GM18873 (cell line): ENCODE measurements around the gene BRICD5.

Experiments used
- ATAC-seq: cut with Tn5 transposase; IDR thresholded peaks from one replicate; pipeline ENCODE4 v1.9.1; 2021; ENCODE audit warnings: mild to moderate bottlenecking, moderate library complexity, moderate number of reproducible peaks; ENCODE audit not compliant: unreplicated experiment, low FRiP score

Gene BRICD5

DNA sequence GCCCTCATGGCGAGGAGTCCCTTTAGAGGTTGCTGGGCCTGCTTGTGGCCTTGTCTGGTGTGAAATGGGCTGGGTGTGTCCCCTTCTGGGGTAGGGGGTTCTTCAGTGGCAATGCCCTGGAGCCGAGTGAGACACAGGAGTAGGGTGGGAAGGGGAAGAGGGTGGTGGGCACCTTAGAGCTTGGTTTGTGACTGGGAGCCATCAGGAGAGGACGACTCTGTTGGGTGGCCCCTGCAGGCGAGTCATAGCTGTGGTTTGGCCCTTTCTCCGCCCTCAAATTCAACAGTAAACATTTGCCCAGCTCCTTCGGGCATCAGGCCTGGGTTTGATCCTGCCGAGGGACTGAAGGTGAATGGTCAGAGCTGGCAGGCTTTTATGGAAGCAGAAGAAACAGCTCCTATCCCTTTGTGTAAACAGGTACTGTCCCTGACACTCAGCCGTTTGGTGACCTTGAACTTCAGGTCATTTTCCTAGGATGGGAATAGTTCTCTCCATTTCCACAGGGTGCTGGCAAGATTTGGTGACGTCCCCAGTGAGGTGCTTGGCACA is 15.7 kb upstream of the BRICD5 start:
- no peak for ATAC-seq

DNA sequence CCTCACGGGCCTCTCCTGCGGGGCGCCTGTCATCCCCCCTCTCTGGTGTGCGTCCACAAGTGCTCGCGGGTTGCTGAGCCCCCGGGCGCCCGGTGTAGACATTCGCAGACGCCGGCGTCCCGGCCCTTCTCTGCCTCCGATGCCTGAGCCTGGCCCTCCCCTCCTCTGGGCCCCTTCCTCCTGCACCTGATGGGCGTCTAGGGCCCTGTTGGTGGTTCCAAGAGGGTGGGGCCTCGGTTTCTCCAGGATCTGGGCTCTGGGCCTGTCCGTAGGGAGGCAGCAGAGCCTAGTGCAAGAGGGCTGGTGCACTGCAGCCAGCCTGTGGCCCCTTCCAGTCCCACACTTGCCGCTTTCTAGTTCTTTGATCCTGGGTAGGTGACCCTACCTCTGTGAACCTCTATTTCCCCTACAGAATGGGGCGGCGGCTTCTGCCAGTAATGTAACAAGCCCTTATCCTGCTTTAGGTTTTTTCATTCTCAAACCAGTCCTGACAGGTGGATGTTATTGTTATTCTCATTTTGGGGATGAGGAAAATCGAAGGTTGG is 13.4 kb upstream of the BRICD5 start:
- peak; percentile 13 for ATAC-seq

DNA sequence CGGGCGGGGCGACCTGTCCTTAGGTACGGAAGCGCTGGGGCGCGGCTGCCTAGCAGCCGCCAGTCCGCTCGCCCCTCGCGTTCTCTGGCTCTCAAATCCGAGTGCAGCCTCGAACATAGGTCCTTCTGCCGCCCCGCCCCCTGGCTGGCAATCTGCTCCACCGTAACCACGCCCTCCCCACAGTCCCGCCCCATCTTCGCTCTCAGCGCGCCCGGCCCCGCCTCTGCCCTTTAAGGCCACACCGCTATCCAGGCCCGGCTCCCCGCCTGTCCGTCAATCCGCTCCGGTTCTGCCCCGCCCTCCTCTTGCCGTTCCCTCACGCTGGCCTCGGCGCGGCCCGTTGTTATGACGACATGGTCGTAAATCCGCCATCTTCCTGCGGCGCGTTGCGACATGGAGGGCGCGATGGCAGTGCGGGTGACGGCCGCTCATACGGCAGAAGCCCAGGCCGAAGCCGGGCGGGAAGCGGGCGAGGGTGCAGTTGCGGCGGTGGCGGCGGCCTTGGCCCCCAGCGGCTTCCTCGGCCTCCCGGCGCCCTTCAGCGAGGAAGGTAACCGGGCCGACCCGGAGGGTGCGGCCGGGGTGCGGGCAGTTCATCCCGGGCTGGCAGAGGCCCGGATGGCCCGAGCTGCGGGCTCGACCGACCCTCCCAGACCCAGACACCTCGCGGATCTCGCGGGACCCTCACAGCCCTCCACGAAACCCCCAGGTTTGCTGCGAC is 12.7 kb upstream of the BRICD5 start, which contains the start of gene E4F1:
Gene E4F1 (plus strand): TSS at position 371 of the 721 bp plus-strand sequence. CDS start 23 bp downstream, at position 394.
- ATAC-seq, result peak; percentile 87

DNA sequence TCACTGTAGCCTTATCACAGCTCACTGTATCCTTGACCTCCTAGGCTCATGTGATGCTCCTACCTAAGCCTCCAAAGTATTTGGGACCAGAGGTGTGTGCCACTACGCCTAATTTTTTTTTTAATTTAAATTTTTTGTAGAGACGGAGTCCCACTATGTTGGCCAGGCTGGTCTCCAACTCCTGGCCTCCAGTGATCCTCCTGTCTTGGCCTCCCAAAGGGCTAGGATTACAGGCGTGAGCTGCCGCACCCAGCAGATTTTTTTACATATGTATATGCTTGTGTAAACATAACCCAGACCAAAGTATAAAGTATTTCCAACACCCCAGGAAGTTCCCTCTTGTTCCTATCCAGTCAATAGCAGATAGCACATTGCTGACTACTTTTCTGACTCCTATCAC is 5.7 kb upstream of the BRICD5 start:
- no peak for ATAC-seq

DNA sequence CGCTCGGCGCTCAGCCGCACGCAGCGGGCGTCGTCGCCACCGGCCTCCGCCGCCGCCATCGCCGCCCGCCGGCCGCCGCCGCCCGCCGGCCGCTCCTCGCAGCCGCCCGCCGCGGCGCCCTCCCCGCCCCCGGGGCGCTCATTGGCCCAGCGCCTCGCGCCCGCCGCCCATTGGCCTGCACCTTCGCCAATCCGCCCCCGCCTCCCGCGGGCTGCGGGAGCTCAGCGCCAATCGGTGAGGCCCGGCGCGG is 4.0 kb upstream of the BRICD5 start, which contains the start of gene PGP:
Gene PGP (minus strand): TSS at position 122 of the 250 bp plus-strand sequence. CDS start 63 bp downstream, at position 59.
- ATAC-seq, result no peak

DNA sequence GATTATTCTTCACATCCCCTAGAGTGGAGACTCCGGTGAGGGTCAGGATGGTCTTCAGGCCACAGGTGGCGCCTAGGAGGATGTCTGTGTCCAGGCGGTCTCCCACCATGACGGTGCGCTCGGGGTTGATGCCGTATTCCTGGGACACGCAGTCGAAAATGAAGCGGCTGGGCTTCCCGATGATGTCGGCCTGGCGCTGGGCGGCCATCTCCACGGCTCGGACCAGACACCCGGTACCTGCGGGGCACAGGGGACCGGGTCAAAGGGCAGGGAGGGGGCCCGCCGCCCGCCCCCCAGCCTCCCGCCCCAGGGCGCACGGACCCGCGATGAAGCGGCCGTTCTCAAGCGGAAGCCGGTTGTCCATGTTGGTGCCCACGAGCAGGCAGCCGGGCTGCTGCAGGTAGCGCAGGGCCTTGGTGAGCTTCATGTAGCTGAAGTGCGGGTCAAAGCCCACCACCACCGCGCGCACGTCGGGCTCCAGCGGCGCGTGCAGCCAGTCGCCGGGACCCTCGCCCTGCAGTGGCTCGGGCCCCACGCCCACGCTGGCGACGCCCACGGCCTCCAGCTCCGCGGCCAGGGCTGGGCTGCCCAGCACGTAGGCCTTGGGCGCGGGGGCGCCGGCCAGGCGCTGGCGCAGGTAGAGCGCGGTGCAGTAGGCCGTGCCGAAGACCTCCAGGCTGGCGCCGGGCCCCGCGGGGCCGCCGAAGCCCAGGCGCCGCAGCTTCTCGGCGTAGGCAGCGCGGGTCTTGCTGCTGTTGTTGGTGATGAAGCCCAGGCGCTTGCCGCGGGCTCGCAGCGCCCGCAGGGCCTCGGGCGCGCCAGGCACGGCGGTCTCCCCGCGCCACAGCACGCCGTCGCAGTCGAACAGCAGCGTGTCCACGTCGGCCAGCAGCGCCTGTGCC is 3.4 kb upstream of the BRICD5 start:
- peak; percentile 13 for ATAC-seq

DNA sequence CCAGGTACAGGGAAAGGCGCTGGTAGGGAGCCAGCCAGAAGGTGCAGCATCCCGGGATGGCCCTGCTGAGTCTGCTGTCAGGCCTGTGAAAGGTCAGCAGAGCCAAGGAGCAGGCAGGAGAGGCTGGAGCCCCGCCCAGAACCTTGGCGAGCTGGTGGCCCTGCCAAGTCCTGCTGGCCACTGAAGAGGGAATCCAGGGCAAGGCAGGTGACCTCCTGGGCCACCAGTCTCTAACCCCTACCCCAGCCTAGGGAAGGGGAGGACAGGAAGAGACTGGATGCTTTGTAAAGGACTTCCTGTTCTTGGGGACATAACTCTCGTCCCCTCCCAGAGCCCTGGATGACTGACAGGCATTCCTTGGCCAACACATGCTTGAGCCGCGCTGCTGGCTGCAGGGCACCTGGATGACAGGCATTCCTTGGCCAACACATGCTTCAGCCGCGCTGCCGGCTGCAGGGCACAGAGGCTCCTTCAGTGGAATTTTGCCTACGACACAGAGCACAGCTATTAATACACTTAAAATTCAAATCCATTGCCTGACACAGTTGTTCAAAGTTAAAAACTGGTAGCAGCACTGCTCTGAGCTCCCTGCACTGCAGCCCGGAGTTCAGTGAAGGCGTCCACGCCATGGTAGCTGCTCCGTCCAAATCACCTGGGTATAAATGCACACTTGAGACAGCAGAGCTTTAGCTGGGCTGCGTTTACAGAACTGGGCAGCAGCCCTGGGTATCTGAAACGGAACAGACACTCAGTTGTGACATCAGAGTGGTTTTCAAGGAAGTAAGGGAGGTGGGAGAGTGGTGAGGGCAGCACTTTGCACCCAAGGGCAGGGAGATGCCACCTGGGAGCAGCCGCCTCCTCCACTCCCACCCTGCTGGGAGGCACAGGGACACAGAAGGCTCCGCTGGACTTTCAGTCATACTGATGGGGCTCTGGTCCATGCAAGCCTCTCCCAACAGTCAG is 2.0 kb upstream of the BRICD5 start:
- no peak for ATAC-seq

DNA sequence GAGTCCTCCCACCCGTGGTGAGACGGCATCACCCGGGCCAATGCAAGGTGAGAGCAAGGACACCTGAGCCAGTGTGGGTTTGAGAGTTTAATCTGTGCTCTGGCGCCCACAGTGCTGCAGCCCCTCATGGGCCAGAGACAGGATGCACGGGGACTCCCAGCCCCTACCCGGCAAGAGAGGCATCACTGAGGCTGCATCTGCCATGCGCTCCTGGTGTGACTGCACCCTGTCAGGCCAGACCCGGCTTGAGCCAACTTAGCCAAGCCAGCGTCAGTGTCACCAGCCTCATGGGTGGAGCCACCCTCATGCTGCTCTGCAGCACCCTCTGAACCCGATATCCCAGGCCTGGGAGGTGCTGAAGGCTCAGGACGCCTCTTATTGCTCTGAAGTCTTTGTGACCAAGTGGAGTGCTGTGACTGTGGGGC is 1.3 kb upstream of the BRICD5 start:
- no peak for ATAC-seq

DNA sequence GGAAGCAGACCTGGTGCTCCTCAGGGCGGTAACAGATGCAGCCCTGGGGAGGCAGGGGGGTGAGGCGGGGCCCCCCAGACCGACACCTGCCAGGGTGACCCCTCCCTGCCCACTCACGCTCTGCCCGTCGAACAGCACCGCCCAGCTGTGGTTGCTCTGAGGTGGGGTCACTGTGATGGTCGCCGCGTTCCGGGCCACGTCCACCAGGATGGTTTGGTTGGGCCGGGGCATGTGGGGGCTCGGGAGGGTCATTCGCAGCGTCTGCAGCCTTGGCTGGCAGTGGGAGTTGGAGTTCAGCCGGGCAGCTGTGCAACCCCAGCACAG is 692 bp downstream of the BRICD5 start:
- ATAC-seq, result no peak

DNA sequence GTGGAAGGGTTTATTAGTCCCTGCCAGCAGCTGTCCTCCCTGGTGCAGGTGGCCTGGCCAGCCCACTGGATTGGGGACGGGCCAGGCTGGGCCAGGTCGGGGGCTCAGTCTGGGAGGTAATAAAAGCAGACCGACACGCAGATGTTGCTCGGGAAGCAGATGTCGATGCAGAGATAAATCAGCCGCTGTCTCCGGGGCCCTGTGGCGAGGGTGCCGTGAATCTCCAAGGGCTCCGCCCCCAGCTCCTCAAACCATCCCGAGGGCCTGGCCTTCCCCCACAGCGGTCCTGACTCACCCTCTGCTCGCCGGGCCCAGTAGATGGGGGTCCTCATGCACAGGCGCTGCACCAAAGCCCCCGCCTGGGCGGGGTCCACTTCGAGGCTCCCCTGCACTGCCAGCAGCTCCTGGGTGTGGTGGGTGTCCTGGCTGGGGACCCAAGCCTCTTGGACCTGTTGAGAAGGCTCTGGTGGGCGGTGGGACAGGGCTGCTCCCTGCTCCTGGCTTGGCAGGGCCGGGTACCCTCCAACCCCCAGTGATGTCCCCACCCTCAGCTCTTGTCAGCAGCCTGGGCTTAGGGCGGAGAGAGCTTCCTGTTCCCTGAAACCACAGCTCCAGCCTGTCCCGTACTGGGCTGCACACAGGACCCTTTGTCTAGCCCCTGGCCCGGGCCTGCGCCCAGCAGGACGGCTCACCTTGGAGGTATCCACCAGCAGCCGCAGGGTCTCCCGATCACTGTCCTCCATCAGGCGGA is 1.2 kb downstream of the BRICD5 start:
- no peak for ATAC-seq

DNA sequence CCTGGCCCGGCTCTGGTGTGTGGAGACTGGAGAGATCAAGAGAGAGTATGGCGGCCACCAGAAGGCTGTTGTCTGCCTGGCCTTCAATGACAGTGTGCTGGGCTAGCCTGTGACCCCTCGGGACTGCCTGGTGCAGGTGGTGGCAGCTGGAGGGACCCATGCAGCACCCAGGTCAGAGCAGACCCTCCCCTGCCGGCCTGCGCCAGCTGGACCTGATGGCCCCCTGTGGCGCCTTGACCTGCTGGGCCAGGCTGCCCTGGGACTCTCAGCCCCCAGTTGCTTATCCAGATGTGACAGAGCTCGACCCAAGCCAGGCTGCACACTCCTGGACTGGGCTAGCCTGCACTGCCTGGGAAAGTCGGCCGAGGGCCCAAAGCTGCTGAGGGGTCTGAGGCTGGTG is 1.9 kb downstream of the BRICD5 start:
- no peak for ATAC-seq

DNA sequence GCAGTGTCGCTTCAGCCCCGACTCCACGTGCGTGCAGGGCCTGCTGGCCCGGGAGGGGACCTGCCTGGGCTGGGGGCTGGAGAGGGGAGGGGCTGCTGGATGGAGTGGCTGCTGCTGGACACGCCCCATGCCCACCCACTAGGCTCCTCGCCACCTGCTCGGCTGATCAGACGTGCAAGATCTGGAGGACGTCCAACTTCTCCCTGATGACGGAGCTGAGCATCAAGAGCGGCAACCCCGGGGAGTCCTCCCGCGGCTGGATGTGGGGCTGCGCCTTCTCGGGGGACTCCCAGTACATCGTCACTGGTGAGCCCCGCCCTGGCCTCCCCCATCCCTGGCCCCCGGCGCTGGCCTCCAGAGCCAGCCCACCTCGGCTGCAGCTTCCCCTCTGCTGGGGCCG is 2.4 kb downstream of the BRICD5 start:
- ATAC-seq, result no peak

DNA sequence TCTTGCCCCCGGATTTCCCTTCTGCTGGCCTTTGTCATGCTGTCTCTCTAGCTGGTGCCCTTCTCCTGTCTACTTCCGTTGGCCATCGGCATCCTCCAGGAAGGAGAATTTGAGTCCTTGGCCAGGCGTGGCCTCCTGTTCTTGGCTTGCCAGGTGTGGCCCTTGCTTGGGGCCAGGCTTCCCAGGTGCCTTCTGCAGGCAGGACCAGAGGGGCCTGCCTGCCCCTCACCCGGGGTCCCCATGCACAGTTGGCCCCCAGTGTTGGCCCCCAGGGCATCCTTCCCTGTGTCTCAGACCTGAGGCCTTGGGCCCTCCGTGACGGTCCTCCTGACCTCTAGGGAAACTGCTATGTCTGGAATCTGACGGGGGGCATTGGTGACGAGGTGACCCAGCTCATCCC is 2.8 kb downstream of the BRICD5 start:
- ATAC-seq, result no peak

DNA sequence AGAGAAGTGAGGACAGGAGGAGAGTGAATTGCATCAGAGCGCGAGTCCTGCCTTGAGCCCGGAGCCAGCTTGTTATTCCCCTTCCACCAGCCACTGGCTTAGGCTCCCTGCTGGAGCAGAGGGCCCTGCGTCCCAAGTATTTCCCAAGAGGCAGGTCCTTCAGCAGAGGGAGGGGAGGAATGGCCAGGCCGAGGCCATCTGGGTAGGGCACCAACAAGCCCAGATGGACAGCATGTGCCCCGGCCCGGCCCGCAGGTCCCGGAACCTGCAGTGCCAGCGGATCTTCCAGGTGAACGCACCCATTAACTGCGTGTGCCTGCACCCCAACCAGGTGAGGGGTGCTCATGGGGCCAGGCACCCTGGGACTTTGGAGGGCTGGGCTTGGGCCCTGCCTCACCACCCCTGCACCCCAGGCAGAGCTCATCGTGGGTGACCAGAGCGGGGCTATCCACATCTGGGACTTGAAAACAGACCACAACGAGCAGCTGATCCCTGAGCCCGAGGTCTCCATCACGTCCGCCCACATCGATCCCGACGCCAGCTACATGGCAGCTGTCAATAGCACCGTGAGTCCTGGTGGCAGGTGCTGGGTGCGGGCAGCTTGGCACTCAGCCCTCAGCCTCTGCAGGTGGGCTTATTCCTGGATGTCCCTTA is 3.8 kb downstream of the BRICD5 start:
- ATAC-seq, result no peak

DNA sequence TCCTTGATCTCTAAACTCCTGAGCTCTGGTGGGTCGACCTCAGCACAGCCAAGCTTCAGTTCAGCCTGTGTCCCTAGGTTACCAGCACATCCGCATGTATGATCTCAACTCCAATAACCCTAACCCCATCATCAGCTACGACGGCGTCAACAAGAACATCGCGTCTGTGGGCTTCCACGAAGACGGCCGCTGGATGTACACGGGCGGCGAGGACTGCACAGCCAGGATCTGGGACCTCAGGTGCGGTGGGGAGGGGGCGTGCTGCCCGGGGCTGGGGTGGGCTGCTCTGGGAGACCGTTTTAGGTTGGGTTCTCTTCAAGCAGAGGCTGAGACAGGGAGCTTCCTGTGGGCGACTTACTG is 4.3 kb downstream of the BRICD5 start:
- no peak for ATAC-seq

DNA sequence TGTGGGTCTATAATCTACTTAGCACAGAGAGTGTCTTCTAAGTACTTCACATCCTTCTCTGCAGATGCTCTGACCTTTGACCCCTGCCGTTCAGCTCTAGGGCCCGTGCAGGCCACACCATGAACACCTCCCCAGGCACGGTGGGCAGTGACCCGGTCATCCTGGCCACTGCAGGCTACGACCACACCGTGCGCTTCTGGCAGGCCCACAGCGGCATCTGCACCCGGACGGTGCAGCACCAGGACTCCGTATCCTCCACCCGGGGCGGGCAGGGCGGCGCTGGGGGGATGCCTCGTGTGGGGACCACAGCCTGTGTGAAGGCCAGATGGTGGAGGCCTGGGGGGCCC is 4.7 kb downstream of the BRICD5 start:
- peak; percentile 7 for ATAC-seq

DNA sequence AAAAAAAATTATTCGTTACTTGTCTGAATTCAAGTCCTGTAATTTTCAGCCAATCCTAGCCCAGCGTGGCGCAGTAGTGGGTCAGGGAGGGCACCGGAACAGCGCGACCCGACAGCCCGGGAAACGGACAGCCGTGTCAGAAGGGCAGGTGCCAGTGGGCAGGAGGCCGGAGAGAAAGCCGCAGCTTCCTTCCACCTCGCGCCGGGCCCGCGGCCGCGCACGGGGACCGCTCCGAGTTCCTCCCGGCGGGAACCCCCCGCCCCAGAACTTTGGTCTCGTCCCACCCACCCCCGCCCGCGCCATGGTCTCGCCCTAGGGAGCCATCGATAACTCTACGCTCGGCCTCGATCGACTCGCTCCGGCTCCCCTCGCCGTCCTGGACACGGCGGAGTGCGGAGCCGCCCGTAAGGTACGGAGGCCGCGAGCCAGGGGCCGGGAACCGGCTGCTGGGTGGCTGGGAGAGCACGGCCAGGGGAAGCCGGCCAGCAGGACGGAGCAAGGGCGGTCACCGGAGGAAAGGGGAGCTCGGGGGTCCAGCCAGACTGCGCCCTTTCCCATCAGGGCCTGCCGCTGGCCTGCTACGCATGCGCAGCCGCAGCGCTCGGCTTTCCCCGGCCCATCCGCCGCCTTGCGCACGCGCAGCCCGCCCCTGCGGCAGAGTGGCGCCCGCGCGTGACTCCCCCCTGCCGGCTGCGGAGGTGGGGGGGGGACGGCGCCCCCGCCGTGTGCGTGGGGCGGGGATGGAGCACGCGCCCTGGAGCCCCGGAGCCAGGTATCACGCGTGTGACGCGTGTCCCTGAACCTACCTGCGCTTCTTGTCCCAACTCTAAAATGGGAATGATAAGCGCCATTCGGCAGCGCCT is 5.3 kb downstream of the BRICD5 start, which contains the start of gene MLST8:
Gene MLST8 (plus strand): TSS at position 351 of the 863 bp plus-strand sequence. CDS start 632 bp downstream, outside the sequence.
- peak; percentile 66 for ATAC-seq

DNA sequence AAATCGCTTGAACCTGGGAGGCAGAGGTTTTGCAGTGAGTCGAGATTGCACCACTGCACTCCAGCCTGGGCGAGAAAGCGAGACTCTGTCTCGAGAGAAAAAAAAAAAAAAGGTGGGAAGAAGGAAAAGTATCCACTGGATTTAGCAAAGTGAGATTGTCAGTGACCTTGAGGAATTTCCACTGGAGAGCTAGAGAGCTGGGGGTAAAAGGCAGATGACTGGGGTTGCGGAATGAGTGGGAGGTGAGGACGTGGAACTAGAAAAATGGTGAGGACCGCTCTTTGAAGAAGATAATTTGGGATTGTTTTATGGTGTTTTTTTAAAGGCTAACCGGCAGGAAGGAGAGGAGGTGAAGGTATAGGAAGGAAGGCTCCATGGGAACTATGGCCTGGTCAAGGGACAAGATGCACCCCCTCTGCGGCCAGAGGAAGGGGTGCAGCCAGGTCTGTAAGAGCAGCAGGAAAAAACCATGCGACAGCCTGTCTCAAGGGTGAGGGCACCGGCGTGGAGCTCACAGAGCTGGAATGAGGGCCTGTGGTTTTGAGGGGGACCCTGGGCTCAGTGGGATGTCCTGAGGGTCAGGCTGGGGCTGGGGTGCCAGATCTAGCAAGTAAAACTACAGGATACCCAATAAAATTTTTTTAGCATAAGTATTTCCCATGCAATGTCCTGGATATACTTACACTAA is 6.1 kb downstream of the BRICD5 start:
- no peak for ATAC-seq
